Naive thymus-derived CD8-positive, alpha-beta T cell (primary cell): Measurements from ENCODE around the gene DDX27. TPM values are rescaled to one million over a fixed set of nuclear protein-coding genes. Genes with fewer than 3 reads are reported as not detected.

Experiments used
- ATAC-seq, 2 donors: fragments of 150-1000 bp; cut with Tn5 transposase in 1 of 2; sonication (Bioruptor Pico), chemical (Tn5 transposase) in 1 of 2; 1 replicate in 1 of 2; 2 replicates in 1 of 2; pipeline ENCODE4 v1.10.0; 2021; ENCODE audit warnings: mild to moderate bottlenecking in 2 of 2, moderate library complexity in 2 of 2
- POLR2A ChIA-PET: fragments of 350-600 bp; sonication (Branson Sonifier 250); formaldehyde crosslinking; loops from one replicate; lab custom pipeline; 2021; ENCODE audit warnings: antibody characterized with exemption; lab: Charles Lee
- DNase-seq, 10 donors: peaks; one replicate each; pipeline versions ENCODE4 v3.0.0 to v3.0.0-alpha.2; 2020 to 2022
- H3K27ac Mint-ChIP-seq, 10 donors: one replicate each; pipeline ENCODE4 v1.8.0; 2020 to 2022; ENCODE audit warnings: mild to moderate bottlenecking in 10 of 10, mixed read lengths in 10 of 10, moderate library complexity in 4 of 10, inconsistent platforms in 1 of 10
- H3K27me3 Mint-ChIP-seq, 5 donors: one replicate each; pipeline ENCODE4 v1.8.0; 2021 to 2022; ENCODE audit warnings: mixed read lengths in 5 of 5
- H3K36me3 Mint-ChIP-seq, 3 donors: one replicate each; pipeline ENCODE4 v1.8.0; 2020 to 2022; ENCODE audit warnings: mixed read lengths in 3 of 3, mild to moderate bottlenecking in 2 of 3, inconsistent platforms in 1 of 3
- H3K4me1 Mint-ChIP-seq, 4 donors: one replicate each; pipeline ENCODE4 v1.8.0; 2021 to 2022; ENCODE audit warnings: mixed read lengths in 4 of 4
- H3K4me3 Mint-ChIP-seq, 10 donors: one replicate each; pipeline ENCODE4 v1.8.0; 2020 to 2022; ENCODE audit warnings: mild to moderate bottlenecking in 10 of 10, mixed read lengths in 10 of 10, moderate library complexity in 6 of 10, inconsistent platforms in 1 of 10
- H3K9me3 Mint-ChIP-seq, 9 donors: one replicate each; pipeline ENCODE4 v1.8.0; 2020 to 2022; ENCODE audit warnings: mixed read lengths in 9 of 9, mild to moderate bottlenecking in 3 of 9, inconsistent platforms in 1 of 9, moderate library complexity in 1 of 9
- polyA plus RNA-seq, 3 donors: library from polyadenylated mRNA; unstranded; fragments of 300-500 nt; fragmentation: Illumina TruSeq; gene quantifications; one replicate each; pipeline ENCODE4 v1.2.3, GENCODE V29; 2021
- total RNA-seq, 8 experiments: library from RNA in 2 of 8; stranded (reverse) in 2 of 8; gene quantifications; one replicate each; pipeline ENCODE4 v1.2.3 and lab custom pipeline; 2021 to 2026

DDX27 gene
- total and polyA plus RNA-seq, 5 experiments from 2014 or later, result 28.4 to 65.2 (median 57.7) TPM

- no peak overlapping the region for H3K4me3 Mint-ChIP-seq
- H3K27me3 Mint-ChIP-seq, result no peaks in the 10 kb centered on the region
- peak overlapping the region in 3 of 10 donors; percentile 2 to 65 (median 48) for H3K27ac Mint-ChIP-seq
- ATAC-seq (no peak), DNase-seq (no peak)
- peaks cover 0 to 6% (median 0%) of the 10 kb centered on the region in 4 donors for H3K4me1 Mint-ChIP-seq
- POLR2A ChIA-PET, result no interaction called here
- peaks cover 10 to 94% (median 41%) of the 10 kb centered on the region in 3 donors for H3K36me3 Mint-ChIP-seq
- H3K9me3 Mint-ChIP-seq, result no peaks in the 10 kb centered on the region
Observed at GRCh38 chr20:49259284-49259683, 40.1 kb downstream of the DDX27 start.

DNA sequence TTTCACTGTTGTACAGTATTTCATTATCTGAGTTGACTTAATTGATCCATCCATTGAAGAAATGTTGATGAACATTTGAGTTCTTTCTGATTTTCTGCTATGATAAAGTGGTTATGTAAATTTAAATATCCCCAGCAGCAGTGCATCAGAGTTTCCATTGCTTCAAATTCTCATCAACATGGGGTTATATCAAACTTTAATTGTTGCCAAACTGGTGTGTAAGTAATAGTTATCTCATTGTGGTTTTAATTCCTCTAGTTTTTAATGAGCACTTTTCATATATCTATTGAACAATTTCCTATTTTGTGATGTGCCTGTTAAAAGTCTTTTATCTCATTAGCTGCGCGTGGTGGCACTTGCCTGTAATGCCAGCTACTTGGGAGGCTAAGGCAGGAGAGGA, 40.6 kb downstream of the DDX27 start:
- H3K4me1 Mint-ChIP-seq, result peaks cover 0 to 6% (median 0%) of the 10 kb centered on the region in 4 donors
- H3K27me3 Mint-ChIP-seq, result no peaks in the 10 kb centered on the region
- H3K9me3 Mint-ChIP-seq, result no peaks in the 10 kb centered on the region
- DNase-seq (no peak), ATAC-seq (no peak)
- POLR2A ChIA-PET, result interaction anchor here (1.0 kb wide), 1 partner anchor 16 kb away, joined by 4 read pairs; no protein-coding TSS in a partner anchor
- H3K36me3 Mint-ChIP-seq, result peaks cover 6 to 94% (median 41%) of the 10 kb centered on the region in 3 donors
- H3K27ac Mint-ChIP-seq, result peak overlapping the region in 1 of 10 donors; percentile 18
- H3K4me3 Mint-ChIP-seq, result no peak overlapping the region

- Mint-ChIP-seq H3K27me3 (no peaks in the 10 kb centered on the region), H3K4me1 (peaks cover 0 to 8% (median under 1%) of the 10 kb centered on the region in 4 donors), H3K4me3 (no peak overlapping the region), H3K9me3 (no peaks in the 10 kb centered on the region), H3K36me3 (peaks cover 6 to 94% (median 44%) of the 10 kb centered on the region in 3 donors), H3K27ac (peak overlapping the region in 2 of 10 donors; percentile 20 to 70)
- no peak for ATAC-seq
- POLR2A ChIA-PET, result interaction anchor here (0.6 to 1.0 kb wide), 2 partner anchors 16 to 1877 kb away, joined by 3 to 4 read pairs; no protein-coding TSS in a partner anchor
- DNase-seq, result no peak
Observed at GRCh38 chr20:49260218-49260617, 41.0 kb downstream of the DDX27 start.

DNA sequence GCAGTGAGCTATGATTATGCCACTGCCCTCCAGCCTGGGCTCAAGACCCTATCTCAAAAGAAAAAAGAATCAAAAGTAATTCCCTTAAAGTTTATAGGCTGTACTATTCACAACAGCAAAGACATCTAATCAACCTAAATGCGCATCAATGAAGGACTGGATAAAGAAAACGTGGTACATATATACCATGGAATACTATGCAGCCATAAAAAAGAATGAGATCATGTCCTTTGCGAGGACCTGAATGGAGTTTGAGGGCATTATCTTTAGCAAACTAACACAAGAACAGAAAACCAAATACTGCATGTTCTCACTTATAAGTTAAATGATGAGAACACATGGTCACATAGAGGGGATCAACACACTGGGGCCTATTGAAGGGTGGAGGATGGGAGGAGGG, 42.0 kb downstream of the DDX27 start:
- H3K27me3 Mint-ChIP-seq, result no peaks in the 10 kb centered on the region
- ATAC-seq (no peak), DNase-seq (no peak)
- H3K4me3 Mint-ChIP-seq, result no peak overlapping the region
- peaks cover 6 to 92% (median 36%) of the 10 kb centered on the region in 3 donors for H3K36me3 Mint-ChIP-seq
- H3K4me1 Mint-ChIP-seq, result peaks cover 3 to 14% (median 8%) of the 10 kb centered on the region in 4 donors
- POLR2A ChIA-PET, result no interaction called here
- H3K27ac Mint-ChIP-seq, result peak overlapping the region in 3 of 10 donors; percentile 1 to 60 (median 57)
- no peaks in the 10 kb centered on the region for H3K9me3 Mint-ChIP-seq

DNA sequence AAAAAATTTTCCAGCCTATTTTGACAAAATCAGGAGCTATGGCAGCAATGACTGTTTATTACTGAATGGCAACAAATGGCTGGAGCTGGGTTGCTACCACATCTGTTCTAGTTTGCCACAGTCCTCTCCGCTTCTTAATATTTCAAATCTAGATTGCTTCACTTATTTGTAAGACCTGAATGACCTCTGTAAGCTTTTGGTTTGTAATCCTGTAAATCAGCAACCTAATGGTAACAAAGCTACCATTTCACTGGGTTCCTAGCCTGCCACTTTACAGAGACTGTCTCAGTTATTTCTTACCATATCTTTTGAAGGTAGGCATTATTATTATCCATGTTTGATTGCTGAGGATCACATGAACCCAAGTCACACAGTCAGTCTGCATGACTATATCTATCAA, 43.2 kb downstream of the DDX27 start:
- Mint-ChIP-seq H3K9me3 (no peaks in the 10 kb centered on the region), H3K27me3 (no peaks in the 10 kb centered on the region), H3K27ac (no peak overlapping the region), H3K4me1 (peaks cover 8 to 25% (median 16%) of the 10 kb centered on the region in 4 donors), H3K4me3 (no peak overlapping the region), H3K36me3 (peaks cover 6 to 87% (median 31%) of the 10 kb centered on the region in 3 donors)
- ATAC-seq, result no peak
- POLR2A ChIA-PET, result interaction anchor here (1.2 kb wide), 1 partner anchor 61 kb away, joined by 5 read pairs; no protein-coding TSS in a partner anchor
- no peak for DNase-seq

DNA sequence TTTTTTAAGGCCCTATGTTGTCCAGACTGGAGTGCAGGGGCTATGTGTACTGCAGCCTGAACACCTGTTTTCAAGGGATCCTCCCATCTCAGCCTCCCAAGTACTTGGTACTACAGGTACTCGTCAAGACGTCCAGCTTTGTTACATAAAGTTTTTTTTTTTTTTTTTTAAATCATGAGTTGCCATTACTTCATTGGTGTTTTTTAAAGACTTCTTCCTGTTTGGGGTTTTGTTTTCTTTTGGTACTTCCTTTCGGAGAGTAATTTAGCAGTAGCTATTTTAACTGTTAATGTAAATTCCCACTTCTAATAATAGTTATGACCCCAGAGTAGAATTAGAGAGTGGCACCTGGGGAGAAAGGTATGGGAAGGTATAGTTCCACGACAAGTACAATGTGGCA, 48.1 kb downstream of the DDX27 start:
- H3K36me3 Mint-ChIP-seq, result peaks cover 27 to 91% (median 53%) of the 10 kb centered on the region in 3 donors
- H3K4me3 Mint-ChIP-seq, result peak overlapping the region; percentile 55 to 87 (median 80)
- peak; percentile 35 to 44 for ATAC-seq
- peaks cover 0 to 3% (median 0%) of the 10 kb centered on the region in 9 donors for H3K9me3 Mint-ChIP-seq
- H3K4me1 Mint-ChIP-seq, result peaks cover 30 to 63% (median 61%) of the 10 kb centered on the region in 4 donors
- DNase-seq, result no peak
- POLR2A ChIA-PET, result interaction anchor here (0.7 to 2.7 kb wide), 4 partner anchors 11 to 335 kb away, joined by 4 to 23 read pairs (median 6); partner anchors contain the start of gene ZNFX1
- H3K27me3 Mint-ChIP-seq, result no peaks in the 10 kb centered on the region
- H3K27ac Mint-ChIP-seq, result peak overlapping the region; percentile 52 to 92 (median 84)

DNA sequence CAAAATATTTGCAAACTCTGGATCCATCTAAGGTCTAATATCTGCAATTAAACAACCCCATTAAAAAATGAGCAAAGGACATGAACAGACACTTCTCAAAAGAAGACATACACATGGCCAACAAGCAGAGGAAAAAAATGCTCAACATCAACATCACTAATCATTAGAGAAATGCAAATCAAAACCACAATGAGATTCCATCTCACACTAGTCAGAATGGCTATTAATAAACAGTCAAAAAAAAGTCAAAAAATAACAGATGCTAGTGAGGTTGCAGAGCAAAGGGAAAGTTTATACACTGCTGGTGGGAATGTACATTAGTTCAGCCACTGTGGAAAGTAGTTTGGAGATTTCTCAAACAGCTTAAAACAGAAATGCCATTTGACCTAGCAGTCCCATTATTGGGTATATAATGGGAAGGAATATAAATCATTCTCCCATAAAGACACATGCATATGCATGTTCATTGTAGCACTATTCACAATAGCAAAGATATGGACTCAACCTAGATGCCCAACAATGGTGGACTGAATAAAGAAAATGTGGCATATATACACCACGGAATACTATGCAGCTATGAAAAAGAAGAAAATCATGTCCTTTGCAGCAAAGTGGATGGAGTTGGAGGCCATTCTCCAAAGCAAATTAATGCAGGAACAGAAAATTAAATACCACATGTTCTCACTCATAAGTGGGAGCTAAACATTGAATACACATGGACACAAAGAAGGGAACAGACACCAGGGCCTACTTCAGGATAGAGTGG, 49.6 kb downstream of the DDX27 start:
- POLR2A ChIA-PET, result interaction anchor here (2.7 kb wide), 1 partner anchor 9 kb away, joined by 23 read pairs; the partner anchor contains the start of gene ZNFX1
- Mint-ChIP-seq H3K9me3 (peaks cover 0 to 3% (median 0%) of the 10 kb centered on the region in 9 donors), H3K27ac (peak overlapping the region in 8 of 10 donors; percentile 24 to 86 (median 61)), H3K36me3 (peaks cover 21 to 90% (median 53%) of the 10 kb centered on the region in 3 donors), H3K27me3 (no peaks in the 10 kb centered on the region), H3K4me1 (peaks cover 34 to 76% (median 67%) of the 10 kb centered on the region in 4 donors), H3K4me3 (peak overlapping the region; percentile 43 to 85 (median 74))
- ATAC-seq (no peak), DNase-seq (no peak)

GRCh38 chr20:49270177-49270576, 51.0 kb downstream of the DDX27 start:
- peaks cover 0 to 3% (median 0%) of the 10 kb centered on the region in 9 donors for H3K9me3 Mint-ChIP-seq
- peaks cover 34 to 81% (median 69%) of the 10 kb centered on the region in 4 donors for H3K4me1 Mint-ChIP-seq
- POLR2A ChIA-PET, result no interaction called here
- H3K36me3 Mint-ChIP-seq, result peaks cover 21 to 86% (median 46%) of the 10 kb centered on the region in 3 donors
- H3K27me3 Mint-ChIP-seq, result no peaks in the 10 kb centered on the region
- H3K27ac Mint-ChIP-seq, result peak overlapping the region in 8 of 10 donors; percentile 40 to 83 (median 57)
- peak overlapping the region in 9 of 10 donors; percentile 2 to 85 (median 71) for H3K4me3 Mint-ChIP-seq
- ATAC-seq, result no peak
- no peak for DNase-seq

GRCh38 chr20:49270736-49271135, 51.5 kb downstream of the DDX27 start:
- Mint-ChIP-seq H3K4me1 (peaks cover 34 to 83% (median 71%) of the 10 kb centered on the region in 4 donors), H3K9me3 (peaks cover 0 to 3% (median 0%) of the 10 kb centered on the region in 9 donors), H3K27ac (peak overlapping the region in 5 of 10 donors; percentile 45 to 82 (median 61)), H3K36me3 (peaks cover 21 to 87% (median 49%) of the 10 kb centered on the region in 3 donors), H3K4me3 (peak overlapping the region in 8 of 10 donors; percentile 1 to 85 (median 57)), H3K27me3 (no peaks in the 10 kb centered on the region)
- DNase-seq (no peak), ATAC-seq (no peak)
- POLR2A ChIA-PET, result no interaction called here

DNA sequence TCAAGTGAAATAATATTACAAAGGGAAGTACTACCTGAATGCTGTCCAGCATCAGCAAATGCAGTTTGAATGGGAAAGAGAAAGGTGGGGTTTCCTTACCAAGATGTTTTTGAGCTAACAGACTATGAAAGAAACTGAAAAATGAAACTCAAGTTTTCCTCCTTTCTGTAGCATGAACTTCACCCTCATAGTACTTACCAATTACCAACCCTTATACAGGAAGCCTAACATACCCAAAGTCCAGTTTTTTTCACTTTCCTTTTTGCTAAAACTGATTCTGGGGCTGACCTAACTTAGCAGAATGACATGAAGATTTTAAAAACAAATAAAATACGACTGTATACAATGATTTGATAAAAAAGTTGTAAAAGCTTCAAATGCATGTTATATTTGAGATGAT, 53.4 kb downstream of the DDX27 start:
- H3K36me3 Mint-ChIP-seq, result peaks cover 21 to 78% (median 45%) of the 10 kb centered on the region in 3 donors
- peak overlapping the region in 3 of 10 donors; percentile 14 to 58 (median 27) for H3K27ac Mint-ChIP-seq
- peaks cover 35 to 79% (median 71%) of the 10 kb centered on the region in 4 donors for H3K4me1 Mint-ChIP-seq
- ATAC-seq, result no peak
- H3K27me3 Mint-ChIP-seq, result no peaks in the 10 kb centered on the region
- POLR2A ChIA-PET, result no interaction called here
- no peak for DNase-seq
- peak overlapping the region in 2 of 10 donors; percentile 0 to 54 for H3K4me3 Mint-ChIP-seq
- H3K9me3 Mint-ChIP-seq, result peaks cover 0 to 3% (median 0%) of the 10 kb centered on the region in 9 donors

DNA sequence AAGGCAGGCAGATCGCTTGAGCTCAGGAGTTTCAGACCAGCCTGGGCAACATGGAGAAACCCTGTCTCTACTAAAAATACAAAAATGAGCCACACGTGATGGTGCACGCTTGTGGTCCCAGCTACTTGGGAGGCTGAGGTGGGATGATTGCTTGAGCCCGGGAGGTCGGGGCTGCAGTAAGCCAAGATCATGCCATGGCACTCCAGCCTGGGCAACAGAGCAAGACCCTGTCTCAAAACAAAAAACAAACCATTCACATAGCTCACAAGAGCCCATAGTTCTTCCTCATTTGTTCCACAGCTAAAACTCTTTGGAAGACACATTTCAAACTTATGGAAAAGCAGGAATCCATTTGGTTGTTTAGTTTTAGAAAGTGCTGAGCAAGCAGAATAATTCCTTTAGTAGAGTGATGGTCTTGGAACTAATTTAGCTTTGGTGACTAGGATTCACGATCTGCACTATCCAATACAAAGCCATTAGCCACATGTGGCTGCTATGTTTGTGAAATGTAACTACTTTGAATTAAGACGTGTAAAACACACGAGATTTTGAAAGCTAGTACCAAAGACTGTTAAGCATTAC, 54.6 kb downstream of the DDX27 start:
- peak overlapping the region in 1 of 10 donors; percentile 56 for H3K27ac Mint-ChIP-seq
- peak overlapping the region in 1 of 10 donors; percentile 41 for H3K4me3 Mint-ChIP-seq
- DNase-seq (no peak), ATAC-seq (no peak)
- POLR2A ChIA-PET, result no interaction called here
- H3K27me3 Mint-ChIP-seq, result peaks cover 0 to 3% (median 0%) of the 10 kb centered on the region in 5 donors
- H3K9me3 Mint-ChIP-seq, result peaks cover 0 to 8% (median 3%) of the 10 kb centered on the region in 9 donors
- peaks cover 19 to 74% (median 43%) of the 10 kb centered on the region in 3 donors for H3K36me3 Mint-ChIP-seq
- H3K4me1 Mint-ChIP-seq, result peaks cover 35 to 74% (median 68%) of the 10 kb centered on the region in 4 donors

- Mint-ChIP-seq H3K27me3 (peaks cover 0 to 3% (median 0%) of the 10 kb centered on the region in 5 donors), H3K36me3 (peaks cover 14 to 74% (median 43%) of the 10 kb centered on the region in 3 donors), H3K4me1 (peaks cover 35 to 73% (median 66%) of the 10 kb centered on the region in 4 donors), H3K4me3 (peak overlapping the region in 5 of 10 donors; percentile 15 to 97 (median 48)), H3K27ac (peak overlapping the region in 4 of 10 donors; percentile 64 to 98 (median 96)), H3K9me3 (peaks cover 0 to 18% (median 3%) of the 10 kb centered on the region in 9 donors)
- DNase-seq, result no peak
- POLR2A ChIA-PET, result interaction anchor here (1.3 kb wide), 1 partner anchor 15 kb away, joined by 4 read pairs; no protein-coding TSS in a partner anchor
- ATAC-seq, result no peak
Observed at GRCh38 chr20:49275216-49275615, 56.0 kb downstream of the DDX27 start.
